BE2C (cell line): ENCODE measurements around the gene SFXN1.

Source experiments
- DNase-seq: peaks from one replicate; pipeline ENCODE4 v3.0.0-alpha.2; 2020
- H3K27me3 ChIP-seq: fragments of 250-450 bp; sonication (Bioruptor Pico); 2 replicates; pipeline ENCODE4 v1.5.1; 2020; ENCODE audit warnings: mild to moderate bottlenecking
- H3K36me3 ChIP-seq: fragments of 250-450 bp; sonication (Bioruptor Pico); 2 replicates; pipeline ENCODE4 v1.5.1; 2020; ENCODE audit warnings: mild to moderate bottlenecking
- H3K4me1 ChIP-seq: fragments of 250-450 bp; sonication (Bioruptor Pico); 2 replicates; pipeline ENCODE4 v1.5.1; 2020
- H3K4me3 ChIP-seq: 2 replicates; pipeline ENCODE4 v1.5.1; 2011; ENCODE audit warnings: low read depth, low read length
- H3K9me3 ChIP-seq: fragments of 250-450 bp; sonication (Bioruptor Pico); 2 replicates; pipeline ENCODE4 v1.5.1; 2020
- TF ChIP-seq, protein P1 (sequence below): IDR thresholded peaks from 2 replicates; pipeline ENCODE4 v1.5.1; 2012; ENCODE audit warnings: mild to moderate bottlenecking, low read depth, low read length

SFXN1 gene

DNA sequence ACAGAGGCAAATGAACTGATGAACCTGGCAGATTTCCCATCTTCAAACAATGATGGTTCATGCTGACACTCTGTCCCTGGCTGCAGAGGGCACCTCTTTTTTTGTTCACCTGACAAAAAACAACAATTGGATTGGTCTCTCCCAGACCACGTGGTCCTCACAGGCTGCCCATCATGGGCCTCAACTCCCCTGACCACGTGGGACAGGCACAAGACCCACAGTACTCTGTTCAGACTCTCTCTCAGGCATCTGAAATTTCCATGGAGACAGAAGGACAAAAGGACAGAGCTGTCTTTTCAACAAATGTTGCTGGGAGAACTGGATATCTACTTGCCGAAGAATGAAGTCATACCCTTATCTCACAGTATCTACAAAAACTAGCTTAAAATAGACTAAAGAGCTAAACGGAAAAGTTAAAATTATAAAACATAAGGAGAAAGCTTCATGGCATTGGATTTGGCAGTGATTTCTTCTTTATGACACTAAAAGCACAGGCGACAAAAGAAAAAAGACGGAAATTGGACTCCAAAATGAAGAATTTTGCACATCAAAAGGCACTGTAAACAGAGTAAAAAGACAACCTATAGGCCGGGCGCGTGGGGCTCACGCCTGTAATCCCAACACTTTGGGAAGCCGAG is 22.1 kb upstream of the SFXN1 start:
- TF ChIP-seq, protein P1, sequence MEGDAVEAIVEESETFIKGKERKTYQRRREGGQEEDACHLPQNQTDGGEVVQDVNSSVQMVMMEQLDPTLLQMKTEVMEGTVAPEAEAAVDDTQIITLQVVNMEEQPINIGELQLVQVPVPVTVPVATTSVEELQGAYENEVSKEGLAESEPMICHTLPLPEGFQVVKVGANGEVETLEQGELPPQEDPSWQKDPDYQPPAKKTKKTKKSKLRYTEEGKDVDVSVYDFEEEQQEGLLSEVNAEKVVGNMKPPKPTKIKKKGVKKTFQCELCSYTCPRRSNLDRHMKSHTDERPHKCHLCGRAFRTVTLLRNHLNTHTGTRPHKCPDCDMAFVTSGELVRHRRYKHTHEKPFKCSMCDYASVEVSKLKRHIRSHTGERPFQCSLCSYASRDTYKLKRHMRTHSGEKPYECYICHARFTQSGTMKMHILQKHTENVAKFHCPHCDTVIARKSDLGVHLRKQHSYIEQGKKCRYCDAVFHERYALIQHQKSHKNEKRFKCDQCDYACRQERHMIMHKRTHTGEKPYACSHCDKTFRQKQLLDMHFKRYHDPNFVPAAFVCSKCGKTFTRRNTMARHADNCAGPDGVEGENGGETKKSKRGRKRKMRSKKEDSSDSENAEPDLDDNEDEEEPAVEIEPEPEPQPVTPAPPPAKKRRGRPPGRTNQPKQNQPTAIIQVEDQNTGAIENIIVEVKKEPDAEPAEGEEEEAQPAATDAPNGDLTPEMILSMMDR = no peak
- Histone ChIP-seq H3K4me3 (no peak overlapping the region), H3K36me3 (no peaks in the 10 kb centered on the region), H3K27me3 (peaks cover 43% of the 10 kb centered on the region), H3K9me3 (no peaks in the 10 kb centered on the region), H3K4me1 (no peaks in the 10 kb centered on the region)
- DNase-seq = no peak

DNA sequence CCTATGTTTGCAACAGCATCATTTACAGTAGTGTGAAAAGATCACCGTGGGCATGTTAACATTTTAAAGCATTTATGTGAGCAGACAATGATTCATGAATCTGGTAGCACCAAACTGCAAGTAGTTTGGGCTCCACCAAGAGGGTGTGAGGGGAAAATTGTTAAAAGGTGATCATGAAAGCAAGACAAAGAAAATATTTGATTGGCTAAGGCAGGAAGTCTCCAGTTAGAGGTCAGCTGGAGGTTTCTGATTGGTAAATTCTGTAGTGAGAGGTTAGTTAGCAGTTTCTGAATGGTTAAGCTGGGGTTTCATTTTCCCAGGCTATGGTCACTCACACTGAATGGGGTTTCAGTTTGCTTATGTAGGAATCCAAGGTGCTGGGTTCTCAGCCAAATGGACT is 20.9 kb upstream of the SFXN1 start:
- Histone ChIP-seq H3K27me3 (peaks cover 34% of the 10 kb centered on the region), H3K4me1 (no peaks in the 10 kb centered on the region), H3K9me3 (no peaks in the 10 kb centered on the region), H3K36me3 (no peaks in the 10 kb centered on the region), H3K4me3 (no peak overlapping the region)
- TF ChIP-seq, protein P1 = no peak
- no peak for DNase-seq

DNA sequence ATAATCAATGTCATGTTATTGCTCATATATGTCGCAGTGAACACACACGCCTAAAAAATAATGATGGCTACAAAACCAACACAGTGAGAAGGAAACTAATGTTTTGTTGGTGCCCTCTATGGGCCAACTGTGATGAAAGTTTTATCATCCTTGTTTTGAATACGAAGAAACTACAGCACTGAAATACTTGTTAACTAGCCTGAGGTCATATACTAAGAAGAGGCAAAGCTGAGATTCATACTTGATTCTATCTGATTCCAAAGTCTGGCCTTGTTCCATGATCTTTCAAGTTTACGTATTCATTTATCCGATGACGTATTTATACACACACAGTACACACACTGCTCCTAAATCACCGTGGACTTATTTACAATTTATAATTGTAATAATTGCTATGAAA is 18.2 kb upstream of the SFXN1 start:
- no peaks in the 10 kb centered on the region for H3K36me3 ChIP-seq
- TF ChIP-seq, protein P1 = peak; percentile 59
- H3K27me3 ChIP-seq = peaks cover 14% of the 10 kb centered on the region
- no peak overlapping the region for H3K4me3 ChIP-seq
- no peak for DNase-seq
- no peaks in the 10 kb centered on the region for H3K9me3 ChIP-seq
- H3K4me1 ChIP-seq = no peaks in the 10 kb centered on the region

DNA sequence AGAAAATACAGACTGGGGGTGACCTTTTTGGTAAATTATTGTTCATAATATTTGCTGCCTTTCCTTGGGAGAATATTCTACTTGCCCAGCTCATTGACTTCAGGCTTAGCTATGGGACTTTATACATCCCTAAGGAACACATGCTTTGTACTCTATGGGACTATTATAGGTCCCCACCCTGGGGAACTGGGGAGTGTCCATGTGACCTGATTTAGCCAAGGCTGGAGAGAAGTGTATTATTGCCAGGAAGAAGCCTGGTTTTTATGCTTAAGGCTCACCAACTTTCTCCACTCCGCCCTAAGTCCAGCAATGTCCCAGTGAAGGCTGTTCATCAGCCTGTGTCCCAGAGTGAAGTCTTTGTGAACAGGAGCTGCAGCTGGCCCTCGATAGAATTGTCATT is 17.8 kb upstream of the SFXN1 start:
- no peak for DNase-seq
- TF ChIP-seq, protein P1 = no peak
- H3K27me3 ChIP-seq = peaks cover 14% of the 10 kb centered on the region
- H3K4me3 ChIP-seq = no peak overlapping the region
- H3K36me3 ChIP-seq = no peaks in the 10 kb centered on the region
- no peaks in the 10 kb centered on the region for H3K9me3 ChIP-seq
- no peaks in the 10 kb centered on the region for H3K4me1 ChIP-seq

DNA sequence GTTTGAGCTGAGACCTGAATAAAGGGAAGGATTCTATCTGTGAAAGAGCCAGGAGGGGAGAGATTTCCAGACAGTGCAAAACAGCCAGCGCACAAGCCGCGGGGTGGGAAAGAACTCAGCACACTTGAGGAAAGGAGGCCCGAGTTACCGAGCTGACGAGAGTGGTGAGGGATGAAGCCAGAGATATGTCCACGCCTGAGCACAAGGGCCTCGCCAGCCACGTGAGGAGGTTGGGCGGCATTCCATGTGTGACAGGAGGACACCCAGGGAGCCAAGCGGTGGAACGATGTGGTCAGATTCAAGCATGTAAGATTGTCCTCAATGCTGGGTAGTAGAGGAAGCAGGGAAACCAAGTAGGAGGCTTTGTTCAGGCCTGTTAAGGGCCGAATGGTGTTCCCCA is 17.0 kb upstream of the SFXN1 start:
- Histone ChIP-seq H3K27me3 (peaks cover 17% of the 10 kb centered on the region), H3K36me3 (no peaks in the 10 kb centered on the region), H3K4me3 (no peak overlapping the region), H3K4me1 (no peaks in the 10 kb centered on the region), H3K9me3 (no peaks in the 10 kb centered on the region)
- TF ChIP-seq, protein P1 = no peak
- no peak for DNase-seq

DNA sequence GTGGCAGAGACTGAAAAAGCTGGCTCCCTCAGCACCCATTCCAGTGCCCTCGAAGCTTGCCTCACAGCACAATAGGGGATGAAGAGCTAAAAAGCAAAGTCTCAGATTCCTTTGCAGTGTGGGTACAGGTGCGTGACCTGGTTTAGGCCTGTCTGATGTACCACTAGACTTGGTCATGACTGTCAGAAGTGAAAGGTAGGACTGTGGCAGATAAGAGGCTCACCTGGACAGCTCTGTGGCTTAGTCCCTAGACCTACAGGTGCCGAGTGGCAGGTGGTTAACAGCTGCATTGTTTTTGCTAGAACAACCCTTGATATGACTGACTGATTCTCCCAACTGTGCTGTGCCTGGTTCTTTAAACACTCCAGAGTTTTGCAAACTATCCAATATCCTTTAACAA is 14.7 kb upstream of the SFXN1 start:
- no peak overlapping the region for H3K4me3 ChIP-seq
- H3K27me3 ChIP-seq = peaks cover 21% of the 10 kb centered on the region
- no peaks in the 10 kb centered on the region for H3K9me3 ChIP-seq
- no peaks in the 10 kb centered on the region for H3K4me1 ChIP-seq
- no peaks in the 10 kb centered on the region for H3K36me3 ChIP-seq
- no peak for DNase-seq
- TF ChIP-seq, protein P1 = no peak
